HCT116 (cell line): ENCODE measurements around the gene CFAP46. TPM values are rescaled to one million over a fixed set of nuclear protein-coding genes. Genes with fewer than 3 reads are reported as not detected.

Experiments used
- ATAC-seq: fragments of 200-7000 bp; cut with Tn5 transposase; 2 replicates; pipeline ENCODE4 v1.9.1; 2020; ENCODE audit warnings: mild to moderate bottlenecking, moderate library complexity
- BruUV-seq: library from RNA; stranded (reverse); fragments of 400-500 nt; replicated peaks from 2 replicates; lab custom pipeline; 2021; lab: Mats Ljungman, UMichigan
- CTCF ChIA-PET: fragments of 300-600 bp; sonication (Branson Sonifier 250); formaldehyde crosslinking; loops from one replicate; lab custom pipeline; 2021; ENCODE audit warnings: antibody characterized with exemption; lab: Charles Lee
- POLR2A ChIA-PET: fragments of 300-600, 350-600 bp; sonication (Branson Sonifier 250); formaldehyde crosslinking; loops from one replicate; lab custom pipeline; 2021; ENCODE audit warnings: antibody characterized with exemption; lab: Charles Lee
- RAD21 ChIA-PET, 2 experiments: fragments of 300-600 bp; sonication (Branson Sonifier 250); formaldehyde crosslinking; loops; one replicate each; lab custom pipeline; 2023; ENCODE audit warnings: low total read pairs in 2 of 2; ENCODE audit not compliant: uncharacterized antibody in 2 of 2, unreplicated experiment in 2 of 2, low non-redundant PET in 1 of 2; lab: Charles Lee
- DNase-seq: peaks from one replicate; pipeline ENCODE4 v3.0.0-alpha.2; 2010; ENCODE audit warnings: low read depth, low spot score
- H2AFZ ChIP-seq: fragments of 200-600 bp; shearing (Covaris generic), sonication (generic); 2 replicates; pipeline ENCODE4 v1.6.1; 2017; ENCODE audit warnings: low read depth, mixed run types, mixed read lengths, antibody characterized with exemption, low read length; ENCODE audit not compliant: poor library complexity, severe bottlenecking
- H3K27ac ChIP-seq: 2 replicates; pipeline ENCODE4 v1.5.1; 2012; ENCODE audit warnings: low read depth, low read length
- H3K27me3 ChIP-seq: fragments of 200-600 bp; sonication (generic); 2 replicates; pipeline ENCODE4 v1.6.1; 2016; ENCODE audit warnings: mixed run types, low read length, mixed read lengths; ENCODE audit not compliant: insufficient read depth
- H3K36me3 ChIP-seq, 2 experiments: fragments of 200-500 bp in 1 of 2; fragments of 200-600 bp in 1 of 2; sonication (Bioruptor generic) in 1 of 2; sonication (generic) in 1 of 2; 2 replicates each; pipeline versions ENCODE4 v1.5.1 to v1.6.1; 2014 to 2016; ENCODE audit warnings: low read length in 2 of 2, inconsistent platforms in 1 of 2, mixed read lengths in 1 of 2, mixed run types in 1 of 2; ENCODE audit not compliant: insufficient read depth in 2 of 2, control insufficient read depth in 1 of 2
- H3K4me1 ChIP-seq, 2 experiments: fragments of 200-600 bp in 1 of 2; sonication (generic) in 1 of 2; 2 replicates each; pipeline versions ENCODE4 v1.5.1 to v1.6.1; 2012 to 2017; ENCODE audit warnings: low read length in 2 of 2, inconsistent platforms in 1 of 2, mild to moderate bottlenecking in 1 of 2, mixed read lengths in 1 of 2, mixed run types in 1 of 2, moderate library complexity in 1 of 2; ENCODE audit not compliant: insufficient read depth in 2 of 2, control insufficient read depth in 1 of 2
- H3K4me2 ChIP-seq: fragments of 200-600 bp; sonication (generic); 2 replicates; pipeline ENCODE4 v1.6.1; 2017; ENCODE audit warnings: mixed run types, low read length, mixed read lengths
- H3K4me3 ChIP-seq, 2 experiments: fragments of 200-600 bp in 1 of 2; sonication (generic) in 1 of 2; replicated peaks in 1 of 2; 2 replicates each; pipeline ENCODE4 v1.5.1; 2011 to 2016; ENCODE audit warnings: low read length in 2 of 2, control low read depth in 1 of 2, low read depth in 1 of 2, mild to moderate bottlenecking in 1 of 2, mixed read lengths in 1 of 2, mixed run types in 1 of 2
- H3K79me2 ChIP-seq: fragments of 200-600 bp; sonication (generic); 2 replicates; pipeline ENCODE4 v1.6.1; 2017; ENCODE audit warnings: mild to moderate bottlenecking, mixed run types, low read length, moderate library complexity, mixed read lengths; ENCODE audit not compliant: insufficient read depth
- H3K9ac ChIP-seq: fragments of 200-600 bp; sonication (generic); 2 replicates; pipeline ENCODE4 v1.6.1; 2016; ENCODE audit warnings: low read length, mixed read lengths
- H3K9me2 ChIP-seq: fragments of 200-600 bp; sonication (generic), shearing (Covaris generic); 2 replicates; pipeline ENCODE4 v1.6.1; 2017; ENCODE audit warnings: mixed run types, mild to moderate bottlenecking, moderate library complexity; ENCODE audit not compliant: insufficient read depth
- H3K9me3 ChIP-seq, 2 experiments: fragments of 200-500 bp in 1 of 2; fragments of 200-600 bp in 1 of 2; sonication (Bioruptor generic) in 1 of 2; sonication (generic) in 1 of 2; 2 replicates each; pipeline ENCODE4 v1.6.1; 2014 to 2017; ENCODE audit warnings: low read length in 2 of 2, mixed read lengths in 2 of 2, inconsistent platforms in 1 of 2, low read depth in 1 of 2, mild to moderate bottlenecking in 1 of 2, mixed run types in 1 of 2, moderate library complexity in 1 of 2; ENCODE audit not compliant: control insufficient read depth in 1 of 2, insufficient read depth in 1 of 2
- H4K20me1 ChIP-seq: fragments of 200-600 bp; sonication (generic), shearing (Covaris generic); 2 replicates; pipeline ENCODE4 v1.6.1; 2017; ENCODE audit warnings: mixed run types, mild to moderate bottlenecking, moderate library complexity; ENCODE audit not compliant: insufficient read depth
- CBX3 ChIP-seq: IDR thresholded peaks from 2 replicates; pipeline ENCODE4 v1.6.1; 2012; ENCODE audit warnings: low read depth
- CEBPB ChIP-seq: IDR thresholded peaks from 2 replicates; pipeline ENCODE4 v1.6.1; 2012; ENCODE audit warnings: low read depth
- EZH2 ChIP-seq: fragments of 200-600 bp; sonication (generic); IDR thresholded peaks from 2 replicates; pipeline ENCODE4 v1.6.1; 2017; ENCODE audit warnings: antibody characterized with exemption, mixed run types
- EZH2phosphoT487 ChIP-seq: fragments of 200-600 bp; IDR thresholded peaks from 2 replicates; pipeline ENCODE4 v1.6.1; 2018; ENCODE audit warnings: antibody characterized with exemption, borderline replicate concordance
- FOSL1 ChIP-seq: IDR thresholded peaks from 2 replicates; pipeline ENCODE4 v1.6.1; 2012; ENCODE audit warnings: low read depth
- JUND ChIP-seq: IDR thresholded peaks from 2 replicates; pipeline ENCODE4 v1.6.1; 2012
- RAD21 ChIP-seq: IDR thresholded peaks from 2 replicates; pipeline ENCODE4 v1.6.1; 2012; ENCODE audit warnings: low read depth, mild to moderate bottlenecking
- SP1 ChIP-seq: IDR thresholded peaks from 2 replicates; pipeline ENCODE4 v1.6.1; 2012; ENCODE audit warnings: low read depth
- SRF ChIP-seq: IDR thresholded peaks from 2 replicates; pipeline ENCODE4 v1.6.1; 2012; ENCODE audit warnings: low read depth
- TCF7L2 ChIP-seq: IDR thresholded peaks from 2 replicates; pipeline ENCODE4 v1.7.0; 2011; ENCODE audit warnings: borderline replicate concordance, inconsistent platforms; ENCODE audit not compliant: insufficient read depth, insufficient read length; ENCODE audit errors: extremely low read depth
- YY1 ChIP-seq: IDR thresholded peaks from 2 replicates; pipeline ENCODE4 v1.6.1; 2011; ENCODE audit warnings: low read length, low read depth, moderate library complexity, mild to moderate bottlenecking; ENCODE audit not compliant: insufficient replicate concordance; ENCODE audit errors: extremely low read depth
- ZFX ChIP-seq: fragments of 450-650 bp; IDR thresholded peaks from 2 replicates; pipeline ENCODE4 v1.6.1; 2017
- ZNF274 ChIP-seq: fragments of 200-500 bp; sonication (Bioruptor generic); IDR thresholded peaks from 2 replicates; pipeline ENCODE4 v1.6.1; 2014; ENCODE audit warnings: mild to moderate bottlenecking, low read depth, low read length, inconsistent platforms
- intact Hi-C: fragments of 100-400 bp; cut with micrococcal nuclease; formaldehyde crosslinking; loops from 2 replicates; pipeline ENCODE4 v1.10.0; 2022
- total RNA-seq: library from RNA; stranded (reverse); gene quantifications from one replicate; pipeline ENCODE4 v1.2.1, GENCODE V29; 2021; ENCODE audit not compliant: unreplicated experiment
- TF ChIP-seq, protein P1 (sequence below), 3 experiments: fragments of 200-600 bp in 1 of 3; sonication (generic) in 1 of 3; IDR thresholded peaks in 2 of 3; conservative IDR thresholded peaks in 1 of 3; 2 replicates each; pipeline ENCODE4 v1.5.1; 2012 to 2017; ENCODE audit warnings: low read depth in 2 of 3, low read length in 2 of 3, antibody characterized with exemption in 1 of 3, borderline replicate concordance in 1 of 3, control low read depth in 1 of 3, mild to moderate bottlenecking in 1 of 3, mixed read lengths in 1 of 3, mixed run types in 1 of 3, moderate library complexity in 1 of 3; ENCODE audit not compliant: insufficient read depth in 1 of 3
- TF ChIP-seq, protein P2 (sequence below): IDR thresholded peaks from 2 replicates; pipeline ENCODE4 v1.6.1; 2012
- TF ChIP-seq, protein P3 (sequence below): IDR thresholded peaks from 2 replicates; pipeline ENCODE4 v1.6.1; 2011; ENCODE audit warnings: mild to moderate bottlenecking, low read length, moderate library complexity; ENCODE audit not compliant: insufficient replicate concordance; ENCODE audit errors: extremely low read depth

The CFAP46 gene
- total RNA-seq, 1 experiment from 2014 or later = 1.4 TPM

DNA sequence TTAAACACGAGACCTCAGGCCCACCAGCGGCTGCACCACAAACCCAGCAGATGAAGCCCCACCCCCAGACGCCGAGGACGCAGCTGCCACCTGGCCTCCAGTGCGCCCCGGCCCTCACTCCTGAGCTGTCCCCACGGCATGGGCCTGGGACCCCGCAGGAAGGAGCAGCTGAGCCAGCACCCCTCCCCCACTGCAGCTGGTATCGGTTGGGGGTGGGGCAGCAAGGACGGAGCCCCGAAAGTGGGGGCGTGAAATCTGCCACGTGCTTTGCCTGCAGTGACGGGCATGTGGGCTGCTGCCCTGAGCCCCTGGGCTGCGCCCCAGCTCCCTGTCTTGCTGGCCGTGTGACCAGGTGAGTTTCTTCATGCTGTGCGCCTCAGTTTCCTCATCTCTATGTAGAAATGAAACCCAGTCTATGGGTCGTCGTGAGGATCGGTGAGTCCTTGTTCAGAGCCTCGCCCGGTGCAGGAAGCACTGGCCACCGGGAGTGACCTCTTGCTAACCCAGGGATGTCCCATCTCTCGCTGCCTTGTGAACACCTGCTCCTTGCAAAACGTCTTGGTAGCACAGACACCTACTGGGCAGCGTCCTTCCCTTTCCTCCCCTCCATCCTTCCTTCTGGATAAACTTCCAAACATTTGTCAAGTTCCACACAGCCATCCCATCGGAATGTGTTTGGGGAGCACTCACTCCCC lies 32.0 kb downstream of the CFAP46 start:
- Histone ChIP-seq H3K9me2 (no peaks in the 10 kb centered on the region), H2AFZ (no peak overlapping the region), H3K4me2 (no peak overlapping the region), H3K27me3 (no peaks in the 10 kb centered on the region), H3K9ac (no peak overlapping the region), H3K36me3 (no peaks in the 10 kb centered on the region), H4K20me1 (no peaks in the 10 kb centered on the region), H3K27ac (no peak overlapping the region), H3K4me1 (peaks cover 0 to 3% of the 10 kb centered on the region in 2 experiments; a peak in 2 of 4 replicates), H3K79me2 (no peaks in the 10 kb centered on the region), H3K4me3 (no peak overlapping the region), H3K9me3 (no peaks in the 10 kb centered on the region)
- CTCF ChIA-PET = no interaction called here
- no peak for ATAC-seq
- TF ChIP-seq CEBPB (no peak), CBX3 (no peak), ZFX (no peak), JUND (no peak), FOSL1 (no peak), EZH2 (no peak)
- TF ChIP-seq, protein P1, sequence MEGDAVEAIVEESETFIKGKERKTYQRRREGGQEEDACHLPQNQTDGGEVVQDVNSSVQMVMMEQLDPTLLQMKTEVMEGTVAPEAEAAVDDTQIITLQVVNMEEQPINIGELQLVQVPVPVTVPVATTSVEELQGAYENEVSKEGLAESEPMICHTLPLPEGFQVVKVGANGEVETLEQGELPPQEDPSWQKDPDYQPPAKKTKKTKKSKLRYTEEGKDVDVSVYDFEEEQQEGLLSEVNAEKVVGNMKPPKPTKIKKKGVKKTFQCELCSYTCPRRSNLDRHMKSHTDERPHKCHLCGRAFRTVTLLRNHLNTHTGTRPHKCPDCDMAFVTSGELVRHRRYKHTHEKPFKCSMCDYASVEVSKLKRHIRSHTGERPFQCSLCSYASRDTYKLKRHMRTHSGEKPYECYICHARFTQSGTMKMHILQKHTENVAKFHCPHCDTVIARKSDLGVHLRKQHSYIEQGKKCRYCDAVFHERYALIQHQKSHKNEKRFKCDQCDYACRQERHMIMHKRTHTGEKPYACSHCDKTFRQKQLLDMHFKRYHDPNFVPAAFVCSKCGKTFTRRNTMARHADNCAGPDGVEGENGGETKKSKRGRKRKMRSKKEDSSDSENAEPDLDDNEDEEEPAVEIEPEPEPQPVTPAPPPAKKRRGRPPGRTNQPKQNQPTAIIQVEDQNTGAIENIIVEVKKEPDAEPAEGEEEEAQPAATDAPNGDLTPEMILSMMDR (IDR thresholded peaks at IDR 0.05 in 2 of 3, conservative IDR thresholded peaks at IDR 0.05 in 1 of 3; ENCODE audit: borderline replicate concordance in 1 of 3, insufficient read depth in 1 of 3, low read depth in 2 of 3, low read length in 2 of 3) = no peak
- no peak for DNase-seq
- intact Hi-C loops = no loop called here
- RAD21 ChIA-PET = no interaction called here
- POLR2A ChIA-PET = no interaction called here
- BruUV-seq = no TSS peak

DNA sequence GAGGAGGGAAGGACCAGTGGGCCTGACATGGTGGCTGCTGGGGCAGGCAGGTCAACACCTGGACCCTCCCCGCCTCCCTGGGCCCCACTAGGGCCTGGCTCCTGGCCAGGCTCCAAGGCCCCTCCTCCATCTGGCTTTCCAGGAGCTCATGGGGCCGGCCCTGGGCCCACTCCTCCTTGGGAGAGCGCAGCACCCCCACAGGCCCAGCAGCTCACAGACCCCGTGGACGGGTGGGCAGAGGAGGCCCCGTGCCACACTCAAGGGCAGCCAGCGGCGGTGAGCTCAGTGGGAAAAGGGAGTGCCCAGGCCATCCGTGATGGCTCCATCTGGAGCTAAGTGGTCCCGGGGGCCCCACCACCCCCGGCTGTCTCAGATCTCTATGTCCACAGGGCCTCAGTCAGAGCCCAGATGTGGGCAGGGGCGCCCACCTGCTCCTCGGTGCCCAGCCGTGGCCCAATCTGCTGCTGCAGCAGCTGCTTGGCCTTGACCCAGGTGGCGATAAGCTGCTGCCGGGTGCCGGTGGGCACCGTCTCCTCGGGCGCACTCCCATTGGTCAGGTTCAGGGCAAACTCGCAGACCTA lies 32.8 kb downstream of the CFAP46 start:
- no peaks in the 10 kb centered on the region for H3K9me3 ChIP-seq
- RAD21 ChIA-PET = no interaction called here

More for the DNA sequence above, 32.8 kb downstream of the CFAP46 start:
- ChIA-PET CTCF (no interaction called here), POLR2A (no interaction called here)
- ATAC-seq (no peak), DNase-seq (no peak)
- H3K27me3 ChIP-seq = no peaks in the 10 kb centered on the region
- H3K36me3 ChIP-seq = no peaks in the 10 kb centered on the region
- H4K20me1 ChIP-seq = no peaks in the 10 kb centered on the region
- H3K79me2 ChIP-seq = no peaks in the 10 kb centered on the region
- no peak for TF ChIP-seq FOSL1
- no peak for TF ChIP-seq TCF7L2
- TF ChIP-seq, protein P2, sequence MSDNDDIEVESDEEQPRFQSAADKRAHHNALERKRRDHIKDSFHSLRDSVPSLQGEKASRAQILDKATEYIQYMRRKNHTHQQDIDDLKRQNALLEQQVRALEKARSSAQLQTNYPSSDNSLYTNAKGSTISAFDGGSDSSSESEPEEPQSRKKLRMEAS = no peak
- TF ChIP-seq JUND = no peak
- no peak for TF ChIP-seq ZNF274
- TF ChIP-seq YY1 = no peak
- TF ChIP-seq RAD21 = no peak
- no peak for TF ChIP-seq CEBPB
- no peak for TF ChIP-seq SP1
- TF ChIP-seq, protein P3, sequence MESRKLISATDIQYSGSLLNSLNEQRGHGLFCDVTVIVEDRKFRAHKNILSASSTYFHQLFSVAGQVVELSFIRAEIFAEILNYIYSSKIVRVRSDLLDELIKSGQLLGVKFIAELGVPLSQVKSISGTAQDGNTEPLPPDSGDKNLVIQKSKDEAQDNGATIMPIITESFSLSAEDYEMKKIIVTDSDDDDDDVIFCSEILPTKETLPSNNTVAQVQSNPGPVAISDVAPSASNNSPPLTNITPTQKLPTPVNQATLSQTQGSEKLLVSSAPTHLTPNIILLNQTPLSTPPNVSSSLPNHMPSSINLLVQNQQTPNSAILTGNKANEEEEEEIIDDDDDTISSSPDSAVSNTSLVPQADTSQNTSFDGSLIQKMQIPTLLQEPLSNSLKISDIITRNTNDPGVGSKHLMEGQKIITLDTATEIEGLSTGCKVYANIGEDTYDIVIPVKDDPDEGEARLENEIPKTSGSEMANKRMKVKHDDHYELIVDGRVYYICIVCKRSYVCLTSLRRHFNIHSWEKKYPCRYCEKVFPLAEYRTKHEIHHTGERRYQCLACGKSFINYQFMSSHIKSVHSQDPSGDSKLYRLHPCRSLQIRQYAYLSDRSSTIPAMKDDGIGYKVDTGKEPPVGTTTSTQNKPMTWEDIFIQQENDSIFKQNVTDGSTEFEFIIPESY = no peak
- no peak for TF ChIP-seq CBX3
- TF ChIP-seq EZH2phosphoT487 = no peak
- no peak for TF ChIP-seq SRF
- BruUV-seq = no TSS peak
- H3K4me1 ChIP-seq = peaks cover 6 to 10% of the 10 kb centered on the region in 2 experiments; a peak in 3 of 4 replicates
- H3K9me2 ChIP-seq = no peaks in the 10 kb centered on the region
- no peak overlapping the region for H2AFZ ChIP-seq
- H3K27ac ChIP-seq = no peak overlapping the region
- H3K4me2 ChIP-seq = no peak overlapping the region
- H3K4me3 ChIP-seq = no peak overlapping the region
- intact Hi-C loops = loop anchor here (10.0 kb wide), 1 partner anchor 345 kb away; no protein-coding TSS in a partner anchor
- H3K9ac ChIP-seq = no peak overlapping the region
